Measurements from ENCODE around the gene TMTC2. TPM values are rescaled to one million over a fixed set of nuclear protein-coding genes. Genes with fewer than 3 reads are reported as not detected.

Gene TMTC2
- total RNA-seq, 1 donor from 2014 or later = 2.2 TPM

DNA sequence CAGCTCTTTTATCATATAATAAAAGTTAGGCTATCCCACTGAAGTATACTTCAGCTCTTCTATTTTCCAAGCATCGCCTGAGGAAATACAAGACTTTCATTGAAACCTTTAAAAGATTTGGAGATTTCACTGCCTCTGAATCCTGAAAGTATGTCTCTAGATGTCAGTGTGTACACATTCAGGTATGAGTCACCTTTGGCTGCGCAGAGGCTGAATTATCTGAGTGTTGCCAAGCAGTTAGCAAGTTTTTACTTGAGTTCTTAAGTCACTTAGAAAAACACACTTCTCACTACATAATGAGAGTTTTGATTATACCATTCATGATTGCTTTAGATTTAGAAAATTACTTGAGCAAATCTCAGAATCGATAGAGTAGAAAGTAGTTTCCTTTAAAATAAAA, 210.3 kb downstream of the TMTC2 start:
- Mint-ChIP-seq H3K4me3 (no peak overlapping the region), H3K27ac (no peak overlapping the region), H3K36me3 (ENCODE audit: low read depth) (no peaks in the 10 kb centered on the region), H3K9me3 (no peaks in the 10 kb centered on the region), H3K27me3 (no peaks in the 10 kb centered on the region), H3K4me1 (no peaks in the 10 kb centered on the region)
- ChIA-PET POLR2A (no interaction called here), CTCF (no interaction called here)
- no peak for TF ChIP-seq CTCF (IDR thresholded peaks at IDR 0.05)
- DNase-seq = no peak
- intact Hi-C loops (cut with micrococcal nuclease) = no loop called here
- no peak for ATAC-seq (ENCODE audit: low read depth)

GRCh38 chr12:82898441-82898840, 211.7 kb downstream of the TMTC2 start:
- Mint-ChIP-seq H3K4me3 (no peak overlapping the region), H3K36me3 (ENCODE audit: low read depth) (no peaks in the 10 kb centered on the region), H3K4me1 (no peaks in the 10 kb centered on the region), H3K9me3 (no peaks in the 10 kb centered on the region), H3K27ac (no peak overlapping the region), H3K27me3 (no peaks in the 10 kb centered on the region)
- ChIA-PET POLR2A (no interaction called here), CTCF (no interaction called here)
- TF ChIP-seq CTCF (IDR thresholded peaks at IDR 0.05) = no peak
- DNase-seq = no peak
- intact Hi-C loops (cut with micrococcal nuclease) = no loop called here
- no peak for ATAC-seq (ENCODE audit: low read depth)

DNA sequence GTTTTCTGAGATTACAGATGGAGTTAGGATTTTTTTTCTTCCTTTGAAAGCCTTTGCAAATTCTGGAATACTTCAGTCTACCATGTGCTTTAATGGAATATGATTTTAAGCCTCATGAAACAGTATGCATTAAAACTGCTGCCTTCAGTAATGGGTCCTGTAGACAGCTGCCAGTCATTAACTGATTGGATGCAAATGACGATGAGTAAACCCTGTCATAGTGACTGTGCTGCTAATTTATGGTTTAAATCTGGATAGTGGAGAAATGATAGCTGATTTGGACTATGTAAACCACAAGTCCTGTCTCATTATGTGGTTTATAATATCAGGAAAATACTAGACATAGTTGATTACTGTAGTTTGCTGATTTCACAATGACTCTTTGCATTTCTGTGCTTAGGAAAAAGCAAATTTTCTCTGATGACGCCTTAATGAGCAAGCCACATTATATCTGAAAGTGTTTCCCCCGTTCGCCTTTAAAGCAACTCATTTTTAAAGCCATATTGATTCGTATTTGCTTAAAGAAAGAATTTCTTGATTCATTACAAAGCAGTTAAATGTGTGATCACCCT, 217.6 kb downstream of the TMTC2 start:
- H3K4me3 Mint-ChIP-seq = no peak overlapping the region
- no peak for ATAC-seq (ENCODE audit: low read depth)
- H3K27ac Mint-ChIP-seq = no peak overlapping the region
- TF ChIP-seq CTCF (IDR thresholded peaks at IDR 0.05) = no peak
- intact Hi-C loops (cut with micrococcal nuclease) = no loop called here
- H3K36me3 Mint-ChIP-seq (ENCODE audit: low read depth) = no peaks in the 10 kb centered on the region
- no peaks in the 10 kb centered on the region for H3K4me1 Mint-ChIP-seq
- H3K9me3 Mint-ChIP-seq = peaks cover 2% of the 10 kb centered on the region
- ChIA-PET CTCF (no interaction called here), POLR2A (no interaction called here)
- no peak for DNase-seq
- no peaks in the 10 kb centered on the region for H3K27me3 Mint-ChIP-seq

- TF ChIP-seq CTCF (IDR thresholded peaks at IDR 0.05) = no peak
- no peaks in the 10 kb centered on the region for H3K36me3 Mint-ChIP-seq (ENCODE audit: low read depth)
- ATAC-seq (ENCODE audit: low read depth) (no peak), DNase-seq (no peak)
- ChIA-PET CTCF (no interaction called here), POLR2A (no interaction called here)
- H3K9me3 Mint-ChIP-seq = no peaks in the 10 kb centered on the region
- no peaks in the 10 kb centered on the region for H3K27me3 Mint-ChIP-seq
- no peak overlapping the region for H3K4me3 Mint-ChIP-seq
- intact Hi-C loops (cut with micrococcal nuclease) = no loop called here
- H3K4me1 Mint-ChIP-seq = no peaks in the 10 kb centered on the region
- H3K27ac Mint-ChIP-seq = no peak overlapping the region
Measured at GRCh38 chr12:82910246-82910893, 223.7 kb downstream of the TMTC2 start.

DNA sequence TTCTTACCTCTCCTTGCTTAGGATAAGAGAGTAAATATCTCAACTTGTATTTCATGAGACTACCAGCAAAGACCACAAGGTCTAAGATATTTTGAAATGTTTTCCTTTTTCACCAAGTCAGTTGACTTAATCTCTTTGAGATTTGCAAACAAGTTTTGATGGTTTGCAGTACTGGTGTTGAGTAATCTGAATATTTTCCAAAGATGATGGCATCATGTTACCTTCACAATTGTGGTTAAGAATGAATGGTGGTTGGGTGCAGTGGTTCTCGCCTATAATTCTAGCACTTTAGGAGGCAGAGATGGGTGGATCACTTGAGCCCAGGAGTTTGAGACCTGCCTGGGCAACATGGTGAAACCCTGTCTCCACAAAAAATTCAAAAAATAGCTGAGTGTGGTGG, 225.7 kb downstream of the TMTC2 start:
- Mint-ChIP-seq H3K4me3 (no peak overlapping the region), H3K27ac (no peak overlapping the region), H3K36me3 (ENCODE audit: low read depth) (no peaks in the 10 kb centered on the region), H3K9me3 (no peaks in the 10 kb centered on the region), H3K27me3 (no peaks in the 10 kb centered on the region), H3K4me1 (no peaks in the 10 kb centered on the region)
- POLR2A ChIA-PET = no interaction called here
- no peak for ATAC-seq (ENCODE audit: low read depth)
- intact Hi-C loops (cut with micrococcal nuclease) = no loop called here
- DNase-seq = no peak
- CTCF ChIA-PET = no interaction called here
- TF ChIP-seq CTCF (IDR thresholded peaks at IDR 0.05) = no peak

Data from activated B cell treated with CpG ODN at 0.5 μM for 24 hours (primary cell).